Naive thymus-derived CD4-positive, alpha-beta T cell (primary cell): ENCODE measurements around the gene RNF8. TPM values are rescaled to one million over a fixed set of nuclear protein-coding genes. Genes with fewer than 3 reads are reported as not detected.
A peak's percentile ranks its signal among the peaks of the same experiment; 100 is the strongest.

Source experiments
- ATAC-seq: fragments of 150-1000 bp; cut with Tn5 transposase; 2 replicates; pipeline ENCODE4 v1.10.0; 2021; ENCODE audit warnings: mild to moderate bottlenecking, moderate library complexity
- CTCF ChIA-PET: fragments of 350-600 bp; sonication (Branson Sonifier 250); formaldehyde crosslinking; loops from one replicate; lab custom pipeline; 2021; ENCODE audit warnings: antibody characterized with exemption; lab: Charles Lee
- POLR2A ChIA-PET: fragments of 350-600 bp; sonication (Branson Sonifier 250); formaldehyde crosslinking; loops from one replicate; lab custom pipeline; 2021; ENCODE audit warnings: antibody characterized with exemption, inconsistent platforms; lab: Charles Lee
- DNase-seq, 9 donors: peaks; one replicate each; pipeline versions ENCODE4 v3.0.0 to v3.0.0-alpha.2; 2020 to 2022; ENCODE audit warnings: mixed read lengths in 1 of 9
- H3K27ac ChIP-seq: one replicate; pipeline ENCODE4 v1.7.0; 2013; ENCODE audit warnings: mild to moderate bottlenecking, low read depth, low read length, moderate library complexity
- H3K27me3 ChIP-seq, 2 donors: one replicate each; pipeline ENCODE4 v1.7.0; 2013; ENCODE audit warnings: low read length in 2 of 2, mild to moderate bottlenecking in 2 of 2, moderate library complexity in 2 of 2; ENCODE audit not compliant: control insufficient read depth in 2 of 2, insufficient read depth in 2 of 2
- H3K36me3 ChIP-seq, 3 experiments: 1 replicate in 2 of 3; 2 replicates in 1 of 3; pipeline ENCODE4 v1.7.0; 2013; ENCODE audit warnings: low read length in 3 of 3, mild to moderate bottlenecking in 3 of 3, moderate library complexity in 1 of 3; ENCODE audit not compliant: insufficient read depth in 3 of 3, control insufficient read depth in 2 of 3
- H3K4me1 ChIP-seq, 2 donors: one replicate each; pipeline ENCODE4 v1.7.0; 2013; ENCODE audit warnings: low read length in 2 of 2, mild to moderate bottlenecking in 2 of 2, moderate library complexity in 1 of 2; ENCODE audit not compliant: control insufficient read depth in 2 of 2, insufficient read depth in 2 of 2
- H3K4me3 ChIP-seq: 2 replicates; pipeline ENCODE4 v1.7.0; 2013; ENCODE audit warnings: mild to moderate bottlenecking, low read length
- H3K9me3 ChIP-seq, 3 experiments: 1 replicate in 2 of 3; 2 replicates in 1 of 3; pipeline ENCODE4 v1.7.0; 2013; ENCODE audit warnings: low read length in 3 of 3; ENCODE audit not compliant: control insufficient read depth in 2 of 3
- H3K27ac Mint-ChIP-seq, 9 donors: one replicate each; pipeline ENCODE4 v1.8.0; 2020 to 2022; ENCODE audit warnings: mixed read lengths in 9 of 9, mild to moderate bottlenecking in 8 of 9, moderate library complexity in 5 of 9, inconsistent platforms in 2 of 9
- H3K27me3 Mint-ChIP-seq, 5 donors: one replicate each; pipeline ENCODE4 v1.8.0; 2021 to 2022; ENCODE audit warnings: mixed read lengths in 5 of 5, mild to moderate bottlenecking in 1 of 5
- H3K36me3 Mint-ChIP-seq, 5 donors: one replicate each; pipeline ENCODE4 v1.8.0; 2020 to 2022; ENCODE audit warnings: mixed read lengths in 5 of 5, mild to moderate bottlenecking in 3 of 5, inconsistent platforms in 1 of 5
- H3K4me1 Mint-ChIP-seq, 7 donors: one replicate each; pipeline ENCODE4 v1.8.0; 2020 to 2022; ENCODE audit warnings: mixed read lengths in 7 of 7, mild to moderate bottlenecking in 3 of 7, inconsistent platforms in 1 of 7
- H3K4me3 Mint-ChIP-seq, 10 donors: one replicate each; pipeline ENCODE4 v1.8.0; 2020 to 2022; ENCODE audit warnings: mild to moderate bottlenecking in 10 of 10, mixed read lengths in 10 of 10, moderate library complexity in 6 of 10, inconsistent platforms in 2 of 10
- H3K9me3 Mint-ChIP-seq, 11 donors: one replicate each; pipeline ENCODE4 v1.8.0; 2020 to 2022; ENCODE audit warnings: mixed read lengths in 11 of 11, mild to moderate bottlenecking in 4 of 11, inconsistent platforms in 1 of 11, moderate library complexity in 1 of 11
- intact Hi-C, 2 donors: fragments of 100-400 bp; cut with micrococcal nuclease; formaldehyde crosslinking; loops; one replicate each; pipeline ENCODE4 v1.15.1; 2023
- polyA plus RNA-seq, 2 donors: library from polyadenylated mRNA; unstranded; fragments of 300-500 nt; fragmentation: Illumina TruSeq; gene quantifications; one replicate each; pipeline ENCODE4 v1.2.3, GENCODE V29; 2021
- total RNA-seq, 6 experiments: library from RNA in 5 of 6; stranded (reverse) in 5 of 6; gene quantifications; 1 replicate in 5 of 6; 2 replicates in 1 of 6; pipeline ENCODE4 v1.2.3 and lab custom pipeline; 2021 to 2026

Gene RNF8
- total and polyA plus RNA-seq, 7 experiments from 2014 or later: 7.1 to 26.0 (median 15.8) TPM

- no peaks in the 10 kb centered on the region for H3K27me3 Mint-ChIP-seq
- Histone ChIP-seq H3K9me3 (no peaks in the 10 kb centered on the region), H3K36me3 (peaks cover 4 to 46% (median 7%) of the 10 kb centered on the region in 3 experiments), H3K4me1 (no peaks in the 10 kb centered on the region), H3K27me3 (no peaks in the 10 kb centered on the region), H3K4me3 (no peak overlapping the region), H3K27ac (no peak overlapping the region)
- intact Hi-C loops: loop anchor here in 1 of 2 donors (5.0 kb wide), 1 partner anchor 325 kb away; no protein-coding TSS in a partner anchor
- peak overlapping the region in 1 of 9 donors; percentile 12 for H3K27ac Mint-ChIP-seq
- DNase-seq (no peak), ATAC-seq (no peak)
- H3K9me3 Mint-ChIP-seq: no peaks in the 10 kb centered on the region
- peaks cover 6 to 39% (median 14%) of the 10 kb centered on the region in 5 donors for H3K36me3 Mint-ChIP-seq
- peaks cover 0 to 13% (median 6%) of the 10 kb centered on the region in 7 donors for H3K4me1 Mint-ChIP-seq
- ChIA-PET CTCF (interaction anchor here (0.6 to 1.4 kb wide), 2 partner anchors 326 to 1390 kb away, joined by 3 to 5 read pairs; no protein-coding TSS in a partner anchor), POLR2A (interaction anchor here (0.5 kb wide), 1 partner anchor 108 kb away, joined by 3 read pairs; no protein-coding TSS in a partner anchor)
- H3K4me3 Mint-ChIP-seq: no peak overlapping the region
These were observed 13.1 kb downstream of the RNF8 start for GRCh38 chr6:37366910-37367309.

GRCh38 chr6:37368961-37369320 lies 15.2 kb downstream of the RNF8 start:
- Mint-ChIP-seq H3K4me3 (no peak overlapping the region), H3K9me3 (no peaks in the 10 kb centered on the region), H3K27me3 (no peaks in the 10 kb centered on the region), H3K36me3 (peaks cover 6 to 35% (median 14%) of the 10 kb centered on the region in 5 donors), H3K27ac (peak overlapping the region in 2 of 9 donors; percentile 17 to 46), H3K4me1 (peaks cover 0 to 13% (median 6%) of the 10 kb centered on the region in 7 donors)
- H3K4me1 ChIP-seq: no peaks in the 10 kb centered on the region
- intact Hi-C loops: loop anchor here in 1 of 2 donors (5.0 kb wide), 1 partner anchor 323 kb away; no protein-coding TSS in a partner anchor
- no peak overlapping the region for H3K4me3 ChIP-seq
- ChIA-PET CTCF (no interaction called here), POLR2A (no interaction called here)
- no peak overlapping the region for H3K27ac ChIP-seq
- H3K9me3 ChIP-seq: no peaks in the 10 kb centered on the region
- ATAC-seq (no peak), DNase-seq (no peak)
- H3K36me3 ChIP-seq: peaks cover 4 to 40% (median 7%) of the 10 kb centered on the region in 3 experiments
- H3K27me3 ChIP-seq: no peaks in the 10 kb centered on the region

- no peaks in the 10 kb centered on the region for H3K4me1 ChIP-seq
- DNase-seq: no peak
- Mint-ChIP-seq H3K9me3 (no peaks in the 10 kb centered on the region), H3K4me3 (no peak overlapping the region), H3K27me3 (no peaks in the 10 kb centered on the region), H3K4me1 (peaks cover 0 to 13% (median 6%) of the 10 kb centered on the region in 7 donors), H3K36me3 (peaks cover 9 to 38% (median 14%) of the 10 kb centered on the region in 5 donors), H3K27ac (peak overlapping the region in 2 of 9 donors; percentile 17 to 46)
- H3K36me3 ChIP-seq: peaks cover 4 to 45% (median 7%) of the 10 kb centered on the region in 3 experiments
- H3K9me3 ChIP-seq: no peaks in the 10 kb centered on the region
- no peak for ATAC-seq
- H3K27me3 ChIP-seq: no peaks in the 10 kb centered on the region
- no peak overlapping the region for H3K27ac ChIP-seq
- POLR2A ChIA-PET: interaction anchor here (0.7 kb wide), 1 partner anchor 880 kb away, joined by 3 read pairs; no protein-coding TSS in a partner anchor
- CTCF ChIA-PET: interaction anchor here (0.6 kb wide), 1 partner anchor 294 kb away, joined by 4 read pairs; no protein-coding TSS in a partner anchor
- H3K4me3 ChIP-seq: no peak overlapping the region
- intact Hi-C loops: loop anchor here in 1 of 2 donors (5.0 kb wide), 1 partner anchor 323 kb away; no protein-coding TSS in a partner anchor
These were observed 15.8 kb downstream of the RNF8 start for GRCh38 chr6:37369321-37370201.

GRCh38 chr6:37371154-37372083 lies 17.6 kb downstream of the RNF8 start:
- Mint-ChIP-seq H3K27me3 (no peaks in the 10 kb centered on the region), H3K27ac (no peak overlapping the region), H3K4me1 (peaks cover 0 to 11% (median 5%) of the 10 kb centered on the region in 7 donors), H3K4me3 (no peak overlapping the region), H3K36me3 (peaks cover 14 to 52% (median 18%) of the 10 kb centered on the region in 5 donors), H3K9me3 (no peaks in the 10 kb centered on the region)
- CTCF ChIA-PET: interaction anchor here (1.0 kb wide), 1 partner anchor 11 kb away, joined by 3 read pairs; no protein-coding TSS in a partner anchor
- no peaks in the 10 kb centered on the region for H3K27me3 ChIP-seq
- DNase-seq (no peak), ATAC-seq (no peak)
- peaks cover 4 to 49% (median 14%) of the 10 kb centered on the region in 3 experiments for H3K36me3 ChIP-seq
- no peak overlapping the region for H3K27ac ChIP-seq
- H3K4me1 ChIP-seq: no peaks in the 10 kb centered on the region
- intact Hi-C loops: no loop called here
- no peaks in the 10 kb centered on the region for H3K9me3 ChIP-seq
- no peak overlapping the region for H3K4me3 ChIP-seq
- POLR2A ChIA-PET: interaction anchor here (0.6 kb wide), 1 partner anchor 10 kb away, joined by 3 read pairs; no protein-coding TSS in a partner anchor

GRCh38 chr6:37372116-37372515 lies 18.3 kb downstream of the RNF8 start:
- POLR2A ChIA-PET: interaction anchor here (0.6 kb wide), 1 partner anchor 11 kb away, joined by 3 read pairs; no protein-coding TSS in a partner anchor
- H3K27ac ChIP-seq: no peak overlapping the region
- CTCF ChIA-PET: interaction anchor here (1.0 kb wide), 1 partner anchor 10 kb away, joined by 3 read pairs; no protein-coding TSS in a partner anchor
- no peaks in the 10 kb centered on the region for H3K9me3 ChIP-seq
- peaks cover 14 to 54% (median 19%) of the 10 kb centered on the region in 5 donors for H3K36me3 Mint-ChIP-seq
- H3K36me3 ChIP-seq: peaks cover 4 to 54% (median 14%) of the 10 kb centered on the region in 3 experiments
- H3K4me3 Mint-ChIP-seq: no peak overlapping the region
- ATAC-seq (no peak), DNase-seq (no peak)
- no peaks in the 10 kb centered on the region for H3K4me1 ChIP-seq
- H3K27ac Mint-ChIP-seq: no peak overlapping the region
- no peak overlapping the region for H3K4me3 ChIP-seq
- H3K27me3 ChIP-seq: no peaks in the 10 kb centered on the region
- intact Hi-C loops: no loop called here
- H3K4me1 Mint-ChIP-seq: peaks cover 0 to 11% (median 5%) of the 10 kb centered on the region in 7 donors
- H3K9me3 Mint-ChIP-seq: no peaks in the 10 kb centered on the region
- no peaks in the 10 kb centered on the region for H3K27me3 Mint-ChIP-seq
